Endodermal cell (in vitro differentiated cells): ENCODE measurements around the gene LRFN3. TPM values are rescaled to one million over a fixed set of nuclear protein-coding genes. Genes with fewer than 3 reads are reported as not detected.

Experiments used
- DNase-seq: peaks from one replicate; pipeline ENCODE4 v3.0.0-alpha.2; 2017
- H3K27ac ChIP-seq: 2 replicates; pipeline ENCODE4 v1.5.1; 2013; ENCODE audit warnings: mild to moderate bottlenecking, low read depth, low read length, moderate library complexity
- H3K27me3 ChIP-seq: 2 replicates; pipeline ENCODE4 v1.6.1; 2013; ENCODE audit warnings: mild to moderate bottlenecking, low read length, moderate library complexity; ENCODE audit not compliant: insufficient read depth, control insufficient read depth, poor library complexity, severe bottlenecking
- H3K36me3 ChIP-seq: 2 replicates; pipeline ENCODE4 v1.7.0; 2013; ENCODE audit warnings: mild to moderate bottlenecking, low read length, moderate library complexity; ENCODE audit not compliant: control insufficient read depth, insufficient read depth
- H3K4me1 ChIP-seq: one replicate; pipeline ENCODE4 v1.7.0; 2013; ENCODE audit warnings: low read length; ENCODE audit not compliant: control insufficient read depth, insufficient read depth
- H3K4me3 ChIP-seq: 2 replicates; pipeline ENCODE4 v1.5.1; 2013; ENCODE audit warnings: mild to moderate bottlenecking, low read length, moderate library complexity
- H3K9ac ChIP-seq: 2 replicates; pipeline ENCODE4 v1.6.1; 2013; ENCODE audit warnings: mild to moderate bottlenecking, low read length, moderate library complexity; ENCODE audit not compliant: poor library complexity, severe bottlenecking; ENCODE audit errors: extremely low read depth
- H3K9me3 ChIP-seq: 2 replicates; pipeline ENCODE4 v1.6.1; 2013; ENCODE audit warnings: mild to moderate bottlenecking, low read length, moderate library complexity; ENCODE audit not compliant: control insufficient read depth
- H3K27ac Mint-ChIP-seq: 2 replicates; pipeline ENCODE4 v1.8.0; 2020; ENCODE audit warnings: mixed read lengths
- H3K27me3 Mint-ChIP-seq: 2 replicates; pipeline ENCODE4 v1.8.0; 2021; ENCODE audit warnings: mild to moderate bottlenecking, mixed read lengths; ENCODE audit not compliant: insufficient read depth
- H3K36me3 Mint-ChIP-seq: 2 replicates; pipeline ENCODE4 v1.8.0; 2020; ENCODE audit warnings: low read depth, mixed read lengths
- H3K4me1 Mint-ChIP-seq: 2 replicates; pipeline ENCODE4 v1.8.0; 2020; ENCODE audit warnings: mixed read lengths
- H3K4me3 Mint-ChIP-seq: 2 replicates; pipeline ENCODE4 v1.8.0; 2020; ENCODE audit warnings: mild to moderate bottlenecking, moderate library complexity, mixed read lengths
- H3K9me3 Mint-ChIP-seq: 2 replicates; pipeline ENCODE4 v1.8.0; 2020; ENCODE audit warnings: mild to moderate bottlenecking, mixed read lengths
- WGBS, 2 experiments: methylation state at CpG; one replicate each; pipeline versions ENCODE4 v1.1.5 to v1.1.7; 2013; ENCODE audit warnings: missing lambda C conversion rate in 2 of 2, mixed read lengths in 1 of 2; ENCODE audit not compliant: insufficient coverage in 1 of 2, insufficient read length in 1 of 2; 5-methylcytosine and 5-hydroxymethylcytosine counted together
- total RNA-seq, 2 donors: library from RNA; stranded (reverse); fragmentation: NEBNext Ultra II Directional in 1 of 2; extraction: Animal tissue kit (Norgen Biotek cat#: 25700) in 1 of 2; gene quantifications; 2 replicates in 1 of 2; 3 replicates in 1 of 2; pipeline ENCODE4 v1.2.1, GENCODE V29; 2021
- TF ChIP-seq, protein P1 (sequence below): fragments of 200-600 bp; sonication (generic); conservative IDR thresholded peaks from 2 replicates; pipeline ENCODE4 v1.5.0; 2021; ENCODE audit warnings: antibody characterized with exemption, mild to moderate bottlenecking

Gene LRFN3
- total RNA-seq, 2 donors from 2014 or later, result 18.7 to 24.3 TPM

DNA sequence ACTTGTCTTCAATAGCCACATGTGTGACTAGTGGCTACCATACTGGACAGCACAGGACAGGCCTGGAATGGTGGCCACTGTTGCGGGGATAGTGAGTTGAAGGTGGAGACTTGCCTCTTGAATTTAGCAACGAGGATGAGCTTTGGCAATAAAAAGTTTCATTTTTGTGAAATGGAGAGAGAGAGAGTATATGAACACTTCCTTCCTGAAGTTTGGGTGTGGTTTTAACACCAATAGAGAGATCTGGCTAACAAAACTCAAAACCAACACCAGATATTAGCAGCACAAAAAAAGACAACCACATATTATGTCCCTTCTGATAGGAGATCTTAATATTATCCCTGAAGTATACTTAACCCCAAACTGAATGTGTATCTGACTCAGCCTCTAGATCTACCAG is 6.3 kb upstream of the LRFN3 start:
- no peaks in the 10 kb centered on the region for H3K36me3 ChIP-seq
- Mint-ChIP-seq H3K27ac (no peak overlapping the region), H3K9me3 (peaks cover 7% of the 10 kb centered on the region), H3K27me3 (no peaks in the 10 kb centered on the region), H3K4me3 (no peak overlapping the region), H3K36me3 (no peaks in the 10 kb centered on the region), H3K4me1 (peaks cover 8% of the 10 kb centered on the region)
- DNase-seq, result no peak
- H3K27me3 ChIP-seq, result no peaks in the 10 kb centered on the region
- no peaks in the 10 kb centered on the region for H3K4me1 ChIP-seq
- no peak overlapping the region for H3K4me3 ChIP-seq
- no peaks in the 10 kb centered on the region for H3K9me3 ChIP-seq
- 100% methylated on average over 2 of the region's 2 CpGs for WGBS, 2 experiments
- TF ChIP-seq, protein P1, sequence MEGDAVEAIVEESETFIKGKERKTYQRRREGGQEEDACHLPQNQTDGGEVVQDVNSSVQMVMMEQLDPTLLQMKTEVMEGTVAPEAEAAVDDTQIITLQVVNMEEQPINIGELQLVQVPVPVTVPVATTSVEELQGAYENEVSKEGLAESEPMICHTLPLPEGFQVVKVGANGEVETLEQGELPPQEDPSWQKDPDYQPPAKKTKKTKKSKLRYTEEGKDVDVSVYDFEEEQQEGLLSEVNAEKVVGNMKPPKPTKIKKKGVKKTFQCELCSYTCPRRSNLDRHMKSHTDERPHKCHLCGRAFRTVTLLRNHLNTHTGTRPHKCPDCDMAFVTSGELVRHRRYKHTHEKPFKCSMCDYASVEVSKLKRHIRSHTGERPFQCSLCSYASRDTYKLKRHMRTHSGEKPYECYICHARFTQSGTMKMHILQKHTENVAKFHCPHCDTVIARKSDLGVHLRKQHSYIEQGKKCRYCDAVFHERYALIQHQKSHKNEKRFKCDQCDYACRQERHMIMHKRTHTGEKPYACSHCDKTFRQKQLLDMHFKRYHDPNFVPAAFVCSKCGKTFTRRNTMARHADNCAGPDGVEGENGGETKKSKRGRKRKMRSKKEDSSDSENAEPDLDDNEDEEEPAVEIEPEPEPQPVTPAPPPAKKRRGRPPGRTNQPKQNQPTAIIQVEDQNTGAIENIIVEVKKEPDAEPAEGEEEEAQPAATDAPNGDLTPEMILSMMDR, result no peak
- no peak overlapping the region for H3K27ac ChIP-seq
- H3K9ac ChIP-seq, result no peak overlapping the region

DNA sequence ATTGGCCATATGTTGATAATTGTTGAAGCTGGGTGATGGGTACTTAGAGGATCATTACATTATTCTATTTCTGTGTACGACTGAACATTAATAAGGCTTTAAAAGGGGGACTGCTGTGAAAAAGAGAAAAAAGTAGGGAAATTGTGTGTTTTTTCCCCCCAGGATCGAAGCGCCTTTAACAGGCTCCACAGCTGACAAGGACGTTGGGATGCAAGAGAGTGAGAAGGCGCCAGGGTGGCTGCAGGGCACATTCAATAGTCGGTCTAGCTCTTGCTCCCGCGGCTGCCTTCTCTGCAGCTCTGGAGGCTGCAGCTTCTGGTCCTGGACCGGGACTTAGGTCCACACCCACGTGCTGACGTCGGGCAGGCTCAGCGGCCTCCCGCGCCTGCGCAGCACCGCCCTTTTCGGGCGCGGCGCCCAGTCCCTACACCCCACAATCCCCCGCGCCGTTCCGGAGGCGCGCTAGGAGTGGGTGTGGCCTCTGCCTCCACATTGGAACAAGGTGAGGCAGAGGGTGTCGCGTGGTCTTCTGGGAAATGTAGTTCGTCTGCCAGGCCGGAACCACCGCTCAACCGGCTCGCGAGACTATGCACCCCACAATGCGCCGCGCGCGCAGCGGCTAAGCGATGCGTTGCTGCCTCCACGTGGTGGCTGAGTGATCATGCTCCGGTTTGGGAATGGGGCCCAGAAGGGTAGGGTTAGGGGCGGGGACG is 4.9 kb upstream of the LRFN3 start:
- TF ChIP-seq, protein P1, result peak; percentile 88
- H3K36me3 Mint-ChIP-seq, result no peaks in the 10 kb centered on the region
- no peaks in the 10 kb centered on the region for H3K27me3 Mint-ChIP-seq
- Histone ChIP-seq H3K4me3 (peak overlapping the region; percentile 88), H3K27ac (peak overlapping the region; percentile 58), H3K4me1 (no peaks in the 10 kb centered on the region), H3K27me3 (no peaks in the 10 kb centered on the region), H3K9me3 (no peaks in the 10 kb centered on the region), H3K9ac (no peak overlapping the region), H3K36me3 (no peaks in the 10 kb centered on the region)
- H3K4me1 Mint-ChIP-seq, result peaks cover 10% of the 10 kb centered on the region
- DNase-seq, result peak; percentile 100
- H3K4me3 Mint-ChIP-seq, result peak overlapping the region; percentile 44
- no peaks in the 10 kb centered on the region for H3K9me3 Mint-ChIP-seq
- 1% methylated on average over 19 to 47 of the region's 47 CpGs for WGBS, 2 experiments
- H3K27ac Mint-ChIP-seq, result no peak overlapping the region

DNA sequence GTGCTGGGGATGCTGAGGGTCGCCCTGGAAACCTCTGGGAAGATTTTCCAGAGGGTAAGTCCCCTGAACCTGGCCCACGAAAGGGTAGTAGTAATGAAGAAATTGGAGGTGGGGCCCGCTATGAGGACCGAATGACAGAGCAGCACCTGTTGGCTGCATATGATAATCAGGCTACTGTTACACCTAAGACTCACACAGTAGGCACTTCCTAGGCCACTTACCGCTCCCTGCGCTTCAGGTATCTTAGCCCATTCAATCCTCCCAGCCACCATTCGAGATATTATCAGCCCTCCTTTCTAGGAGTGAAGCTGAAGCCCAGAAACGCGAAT is 4.3 kb upstream of the LRFN3 start:
- Mint-ChIP-seq H3K9me3 (no peaks in the 10 kb centered on the region), H3K4me3 (no peak overlapping the region), H3K36me3 (no peaks in the 10 kb centered on the region), H3K27me3 (no peaks in the 10 kb centered on the region), H3K4me1 (peaks cover 10% of the 10 kb centered on the region), H3K27ac (no peak overlapping the region)
- H3K4me1 ChIP-seq, result no peaks in the 10 kb centered on the region
- H3K9me3 ChIP-seq, result no peaks in the 10 kb centered on the region
- TF ChIP-seq, protein P1, result peak; percentile 7
- H3K4me3 ChIP-seq, result no peak overlapping the region
- 5 to 13% methylated on average over 9 of the region's 9 CpGs for WGBS, 2 experiments
- no peaks in the 10 kb centered on the region for H3K36me3 ChIP-seq
- no peak overlapping the region for H3K27ac ChIP-seq
- no peaks in the 10 kb centered on the region for H3K27me3 ChIP-seq
- H3K9ac ChIP-seq, result no peak overlapping the region
- DNase-seq, result no peak
